Mammary epithelial cell (primary cell): ENCODE data around the gene BSPRY.

Source experiments
- EZH2 ChIP-seq: IDR thresholded peaks from 2 replicates; pipeline ENCODE4 v1.6.1; 2012; ENCODE audit warnings: low read length, inconsistent platforms, borderline replicate concordance
- TF ChIP-seq, protein P1 (sequence below), 2 donors: IDR thresholded peaks in 1 of 2; conservative IDR thresholded peaks in 1 of 2; 2 replicates each; pipeline ENCODE4 v1.5.1; 2011 to 2012; ENCODE audit warnings: inconsistent platforms in 2 of 2, low read length in 2 of 2, mild to moderate bottlenecking in 2 of 2, control low read depth in 1 of 2, low read depth in 1 of 2; ENCODE audit not compliant: insufficient read depth in 1 of 2; ENCODE audit errors: extremely low read depth in 1 of 2

GRCh38 chr9:113307396-113307975 lies 41.9 kb upstream of the BSPRY start:
- TF ChIP-seq, protein P1, sequence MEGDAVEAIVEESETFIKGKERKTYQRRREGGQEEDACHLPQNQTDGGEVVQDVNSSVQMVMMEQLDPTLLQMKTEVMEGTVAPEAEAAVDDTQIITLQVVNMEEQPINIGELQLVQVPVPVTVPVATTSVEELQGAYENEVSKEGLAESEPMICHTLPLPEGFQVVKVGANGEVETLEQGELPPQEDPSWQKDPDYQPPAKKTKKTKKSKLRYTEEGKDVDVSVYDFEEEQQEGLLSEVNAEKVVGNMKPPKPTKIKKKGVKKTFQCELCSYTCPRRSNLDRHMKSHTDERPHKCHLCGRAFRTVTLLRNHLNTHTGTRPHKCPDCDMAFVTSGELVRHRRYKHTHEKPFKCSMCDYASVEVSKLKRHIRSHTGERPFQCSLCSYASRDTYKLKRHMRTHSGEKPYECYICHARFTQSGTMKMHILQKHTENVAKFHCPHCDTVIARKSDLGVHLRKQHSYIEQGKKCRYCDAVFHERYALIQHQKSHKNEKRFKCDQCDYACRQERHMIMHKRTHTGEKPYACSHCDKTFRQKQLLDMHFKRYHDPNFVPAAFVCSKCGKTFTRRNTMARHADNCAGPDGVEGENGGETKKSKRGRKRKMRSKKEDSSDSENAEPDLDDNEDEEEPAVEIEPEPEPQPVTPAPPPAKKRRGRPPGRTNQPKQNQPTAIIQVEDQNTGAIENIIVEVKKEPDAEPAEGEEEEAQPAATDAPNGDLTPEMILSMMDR (conservative IDR thresholded peaks at IDR 0.05 in 1 of 2, IDR thresholded peaks at IDR 0.05 in 1 of 2; ENCODE audit: extremely low read depth in 1 of 2, insufficient read depth in 1 of 2, low read depth in 1 of 2, low read length in 2 of 2): no peak
- no peak for TF ChIP-seq EZH2
